GM12801 (cell line): Measurements from ENCODE around the gene MRPL38.

Source experiments
- TF ChIP-seq, protein P1 (sequence below): IDR thresholded peaks from one replicate; pipeline ENCODE4 v1.5.1; 2011; ENCODE audit warnings: control low read depth; ENCODE audit not compliant: insufficient read length; ENCODE audit errors: extremely low read depth

Gene MRPL38

GRCh38 chr17:75876190-75876937, 28.3 kb downstream of the MRPL38 start:
- TF ChIP-seq, protein P1, sequence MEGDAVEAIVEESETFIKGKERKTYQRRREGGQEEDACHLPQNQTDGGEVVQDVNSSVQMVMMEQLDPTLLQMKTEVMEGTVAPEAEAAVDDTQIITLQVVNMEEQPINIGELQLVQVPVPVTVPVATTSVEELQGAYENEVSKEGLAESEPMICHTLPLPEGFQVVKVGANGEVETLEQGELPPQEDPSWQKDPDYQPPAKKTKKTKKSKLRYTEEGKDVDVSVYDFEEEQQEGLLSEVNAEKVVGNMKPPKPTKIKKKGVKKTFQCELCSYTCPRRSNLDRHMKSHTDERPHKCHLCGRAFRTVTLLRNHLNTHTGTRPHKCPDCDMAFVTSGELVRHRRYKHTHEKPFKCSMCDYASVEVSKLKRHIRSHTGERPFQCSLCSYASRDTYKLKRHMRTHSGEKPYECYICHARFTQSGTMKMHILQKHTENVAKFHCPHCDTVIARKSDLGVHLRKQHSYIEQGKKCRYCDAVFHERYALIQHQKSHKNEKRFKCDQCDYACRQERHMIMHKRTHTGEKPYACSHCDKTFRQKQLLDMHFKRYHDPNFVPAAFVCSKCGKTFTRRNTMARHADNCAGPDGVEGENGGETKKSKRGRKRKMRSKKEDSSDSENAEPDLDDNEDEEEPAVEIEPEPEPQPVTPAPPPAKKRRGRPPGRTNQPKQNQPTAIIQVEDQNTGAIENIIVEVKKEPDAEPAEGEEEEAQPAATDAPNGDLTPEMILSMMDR, result no peak

GRCh38 chr17:75875940-75876189, 28.8 kb downstream of the MRPL38 start:
- TF ChIP-seq, protein P1, result no peak

DNA sequence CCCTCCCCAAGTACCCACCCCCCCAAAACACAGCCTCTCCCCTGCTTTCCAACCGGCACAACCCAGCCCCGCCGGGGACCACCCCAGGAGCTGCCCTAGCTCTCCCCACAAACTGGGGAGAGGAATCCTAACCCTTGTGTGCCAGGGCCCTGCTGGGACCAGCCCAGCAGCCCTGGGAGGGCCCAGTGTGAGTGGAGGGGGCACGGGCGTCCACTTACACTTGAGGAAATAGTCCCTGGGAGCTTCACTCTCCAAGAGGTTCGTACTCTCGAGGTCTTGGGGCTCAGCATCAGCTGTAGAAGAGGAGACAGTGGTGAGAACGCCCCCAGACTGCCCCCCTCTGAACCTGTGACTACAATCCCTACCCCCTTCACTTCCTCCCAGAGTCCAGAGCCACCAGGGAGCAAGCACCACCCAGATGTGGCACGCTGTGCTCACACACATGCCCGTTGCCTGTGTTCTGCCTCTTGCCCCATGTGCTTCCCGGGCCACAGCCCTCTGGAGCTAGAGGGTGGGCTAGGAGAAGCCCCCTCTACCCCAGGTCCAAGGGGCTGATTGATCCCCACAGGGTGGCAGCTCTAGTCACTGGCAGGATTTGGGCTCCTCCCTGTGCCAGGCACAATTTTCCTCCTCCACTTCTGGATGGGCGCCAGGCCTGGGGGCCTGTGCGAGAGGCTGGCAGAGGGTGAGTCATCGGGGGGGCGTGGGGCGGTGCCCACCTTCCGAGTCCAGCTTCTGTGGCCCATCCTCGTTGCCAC, 29.3 kb downstream of the MRPL38 start:
- TF ChIP-seq, protein P1, result no peak

DNA sequence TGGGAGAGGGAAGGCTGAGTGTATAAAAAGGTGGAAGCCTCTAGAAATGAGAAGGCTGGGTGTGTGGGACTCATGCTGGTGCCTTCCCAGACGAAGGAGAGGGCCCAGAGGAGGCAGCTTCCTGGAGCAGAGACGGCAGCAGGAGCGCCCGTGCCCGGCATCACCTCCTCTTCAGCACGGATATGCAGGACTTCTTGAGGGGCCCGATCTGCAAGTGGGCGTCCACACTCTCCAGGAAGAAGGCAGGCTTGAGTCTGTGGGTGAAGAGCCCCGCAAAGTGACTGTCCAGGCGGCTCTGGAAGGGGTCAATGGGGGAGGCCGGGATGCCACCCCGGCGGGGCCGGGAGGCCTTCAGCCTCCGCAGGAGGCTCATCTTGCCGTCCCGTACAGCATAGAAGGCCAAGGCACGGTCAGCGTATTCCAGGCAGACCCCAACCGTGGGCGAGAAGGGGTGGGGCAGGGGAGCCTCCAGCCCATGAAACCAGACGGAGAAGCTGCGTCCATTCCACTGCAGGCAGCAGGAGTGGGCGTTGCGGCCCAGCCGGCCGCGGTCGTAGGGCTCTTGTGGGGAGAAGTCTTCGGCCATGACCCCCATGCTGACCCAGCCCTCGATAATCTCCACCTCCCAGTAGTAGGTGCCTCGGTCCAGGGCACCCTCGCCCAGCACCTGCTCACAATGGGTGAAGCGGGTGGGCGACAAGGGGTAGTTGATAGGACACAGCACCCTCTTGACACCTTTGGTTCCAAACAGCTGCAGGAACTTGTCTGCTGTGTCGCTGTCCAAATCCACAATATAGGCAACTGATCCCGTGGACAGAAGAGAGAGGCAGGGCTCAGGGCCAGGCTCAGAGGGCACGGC, 30.1 kb downstream of the MRPL38 start:
- TF ChIP-seq, protein P1, result no peak

- TF ChIP-seq, protein P1, result no peak
These were observed 30.9 kb downstream of the MRPL38 start for GRCh38 chr17:75873587-75874322.

- TF ChIP-seq, protein P1, result no peak
These were observed 32.0 kb downstream of the MRPL38 start for GRCh38 chr17:75872434-75873351.
